ENCODE measurements around the gene XYLT1. TPM values are rescaled to one million over a fixed set of nuclear protein-coding genes. Genes with fewer than 3 reads are reported as not detected.

The XYLT1 gene
- total RNA-seq, 4 donors from 2014 or later, result 20.0 to 43.0 (median 27.4) TPM

DNA sequence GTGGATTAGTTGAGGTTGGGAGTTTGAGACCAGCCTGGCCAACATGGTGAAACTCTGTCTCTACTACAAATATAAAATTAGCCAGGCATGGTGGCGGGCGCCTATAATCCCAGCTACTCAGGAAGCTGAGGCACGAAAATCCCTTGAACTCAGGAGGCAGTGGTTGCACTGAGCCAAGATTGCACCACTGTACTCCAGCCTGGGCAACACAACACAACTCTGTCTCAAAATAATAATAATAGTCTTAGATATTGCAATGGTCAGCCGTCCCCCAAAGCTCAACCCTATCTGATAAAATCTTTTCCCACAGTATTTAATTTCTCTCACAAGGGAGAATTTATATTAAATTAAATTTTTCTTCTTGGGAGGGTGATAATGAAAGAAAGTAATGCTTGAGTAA is 169.6 kb downstream of the XYLT1 start:
- DNase-seq (ENCODE audit: low spot score), result no peak
- TF ChIP-seq, protein P1, sequence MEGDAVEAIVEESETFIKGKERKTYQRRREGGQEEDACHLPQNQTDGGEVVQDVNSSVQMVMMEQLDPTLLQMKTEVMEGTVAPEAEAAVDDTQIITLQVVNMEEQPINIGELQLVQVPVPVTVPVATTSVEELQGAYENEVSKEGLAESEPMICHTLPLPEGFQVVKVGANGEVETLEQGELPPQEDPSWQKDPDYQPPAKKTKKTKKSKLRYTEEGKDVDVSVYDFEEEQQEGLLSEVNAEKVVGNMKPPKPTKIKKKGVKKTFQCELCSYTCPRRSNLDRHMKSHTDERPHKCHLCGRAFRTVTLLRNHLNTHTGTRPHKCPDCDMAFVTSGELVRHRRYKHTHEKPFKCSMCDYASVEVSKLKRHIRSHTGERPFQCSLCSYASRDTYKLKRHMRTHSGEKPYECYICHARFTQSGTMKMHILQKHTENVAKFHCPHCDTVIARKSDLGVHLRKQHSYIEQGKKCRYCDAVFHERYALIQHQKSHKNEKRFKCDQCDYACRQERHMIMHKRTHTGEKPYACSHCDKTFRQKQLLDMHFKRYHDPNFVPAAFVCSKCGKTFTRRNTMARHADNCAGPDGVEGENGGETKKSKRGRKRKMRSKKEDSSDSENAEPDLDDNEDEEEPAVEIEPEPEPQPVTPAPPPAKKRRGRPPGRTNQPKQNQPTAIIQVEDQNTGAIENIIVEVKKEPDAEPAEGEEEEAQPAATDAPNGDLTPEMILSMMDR (IDR thresholded peaks at IDR 0.05), result no peak
- ATAC-seq (ENCODE audit: low FRiP score), result no peak

- TF ChIP-seq, protein P1 (IDR thresholded peaks at IDR 0.05), result no peak
- DNase-seq (ENCODE audit: low spot score) (no peak), ATAC-seq (ENCODE audit: low FRiP score) (no peak)
These were observed 171.0 kb downstream of the XYLT1 start for GRCh38 chr16:17299790-17300189.

DNA sequence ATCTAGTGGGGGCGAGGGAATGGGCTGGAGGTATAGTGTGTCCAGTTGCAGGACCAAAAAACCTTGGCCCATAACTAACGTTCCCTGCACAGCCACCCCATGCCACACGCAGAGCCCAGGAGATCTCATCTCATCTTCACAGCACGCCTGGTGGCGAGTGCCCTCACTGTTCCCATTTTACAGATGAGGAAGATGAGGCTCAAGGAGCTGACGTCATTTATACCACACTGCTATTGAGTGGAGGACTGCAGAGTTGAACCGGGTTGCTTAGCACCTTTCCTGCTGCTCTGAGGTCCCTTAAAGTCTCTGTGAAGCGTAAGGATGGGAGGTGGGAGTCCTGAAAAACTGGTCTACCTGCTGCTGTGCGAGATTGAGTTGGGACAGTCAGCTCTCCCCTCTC is 172.5 kb downstream of the XYLT1 start:
- no peak for DNase-seq (ENCODE audit: low spot score)
- no peak for ATAC-seq (ENCODE audit: low FRiP score)
- TF ChIP-seq, protein P1 (IDR thresholded peaks at IDR 0.05), result no peak

- DNase-seq (ENCODE audit: low spot score) (no peak), ATAC-seq (ENCODE audit: low FRiP score) (no peak)
- TF ChIP-seq, protein P1 (IDR thresholded peaks at IDR 0.05), result no peak
These were observed 174.3 kb downstream of the XYLT1 start for GRCh38 chr16:17296431-17296830.

GRCh38 chr16:17295948-17296347 is 174.8 kb downstream of the XYLT1 start:
- TF ChIP-seq, protein P1 (IDR thresholded peaks at IDR 0.05), result no peak
- DNase-seq (ENCODE audit: low spot score) (no peak), ATAC-seq (ENCODE audit: low FRiP score) (no peak)

GRCh38 chr16:17294856-17295255 is 175.9 kb downstream of the XYLT1 start:
- no peak for DNase-seq (ENCODE audit: low spot score)
- TF ChIP-seq, protein P1 (IDR thresholded peaks at IDR 0.05), result no peak
- no peak for ATAC-seq (ENCODE audit: low FRiP score)

DNA sequence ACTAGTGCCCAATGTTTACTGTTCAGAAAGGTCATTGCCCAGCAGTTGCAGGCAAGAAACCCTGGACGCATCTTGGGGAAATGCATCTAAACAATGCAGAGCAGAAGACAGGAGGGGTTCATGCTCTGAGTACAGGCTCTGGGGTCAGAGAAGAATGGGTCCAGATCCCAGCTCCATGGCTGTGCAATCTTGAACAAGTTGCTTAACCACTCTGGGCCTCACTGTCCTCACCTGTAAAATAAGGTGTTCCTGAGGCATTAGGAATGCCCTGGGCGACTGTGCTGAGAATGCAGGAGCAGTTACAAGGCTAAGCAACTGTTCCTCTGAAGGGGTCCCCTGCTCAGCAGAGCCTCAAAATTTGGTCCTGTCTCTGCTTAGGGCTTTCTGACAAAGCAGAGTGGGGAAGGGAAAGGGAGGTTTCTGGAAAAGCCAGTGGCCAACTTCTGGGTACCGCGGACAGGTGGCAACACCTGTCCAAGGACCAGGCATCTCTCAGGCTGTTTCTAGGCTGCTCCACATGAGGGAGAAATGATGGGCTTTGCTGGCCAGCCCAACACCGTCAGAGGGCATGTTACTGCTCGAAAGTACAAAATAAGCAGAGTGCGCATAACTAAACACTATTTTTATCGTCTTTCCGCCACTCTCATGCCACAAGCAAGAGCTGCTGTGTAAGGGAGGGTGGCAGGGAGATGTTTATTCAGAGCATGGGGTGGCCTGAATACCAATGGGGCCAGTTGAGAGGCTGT is 176.8 kb downstream of the XYLT1 start:
- ATAC-seq (ENCODE audit: low FRiP score), result no peak
- TF ChIP-seq, protein P1 (IDR thresholded peaks at IDR 0.05), result no peak
- no peak for DNase-seq (ENCODE audit: low spot score)
